Measurements from ENCODE around the gene CREBBP.

CREBBP gene

DNA sequence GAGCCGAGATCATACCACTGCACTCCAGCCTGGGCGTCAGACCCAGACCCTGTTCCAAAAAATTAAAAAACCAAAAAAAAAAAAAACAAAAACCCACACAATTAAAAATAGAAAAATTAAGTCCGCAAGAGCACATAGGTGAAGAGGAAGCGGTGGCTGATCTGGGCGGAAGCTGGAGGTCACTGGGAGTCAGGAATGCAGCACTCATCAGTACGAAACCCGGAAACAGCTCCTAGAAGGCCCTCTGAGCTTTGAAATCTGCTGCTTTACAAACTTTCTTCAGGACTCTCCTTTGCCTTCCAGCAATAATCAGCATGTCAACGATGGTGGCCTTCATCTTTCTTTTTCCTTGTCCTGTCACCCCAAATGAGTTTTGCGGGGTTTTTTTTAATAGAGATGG is 192.7 kb downstream of the CREBBP start:
- Histone ChIP-seq H3K27me3 (ENCODE audit: control insufficient read depth in 1 of 2, insufficient read depth in 1 of 2, low read length in 2 of 2) (no peaks in the 10 kb centered on the region), H3K9me3 (ENCODE audit: control insufficient read depth, low read length) (no peaks in the 10 kb centered on the region), H2BK15ac (ENCODE audit: low read depth, poor library complexity, severe bottlenecking) (no peak overlapping the region), H3K14ac (ENCODE audit: low read length in 2 of 2) (no peak overlapping the region), H3K79me1 (replicated peaks; ENCODE audit: low read length, poor library complexity, severe bottlenecking) (peaks cover 14% of the 10 kb centered on the region), H3K9ac (ENCODE audit: low read length) (no peak overlapping the region), H3K4me2 (ENCODE audit: low read length, poor library complexity, severe bottlenecking) (no peak overlapping the region), H3K4me3 (ENCODE audit: insufficient read depth in 1 of 2, low read depth in 1 of 2, low read length in 2 of 2) (no peak overlapping the region), H4K91ac (ENCODE audit: low read length) (no peak overlapping the region), H2BK120ac (ENCODE audit: low read depth, low read length) (no peak overlapping the region), H3K23ac (ENCODE audit: low read length in 2 of 2) (no peak overlapping the region), H3K36me3 (ENCODE audit: control insufficient read depth in 1 of 2, insufficient read depth in 2 of 2, low read depth in 1 of 2, low read length in 2 of 2) (peaks cover 37 to 41% of the 10 kb centered on the region in 2 experiments), H3K4me1 (ENCODE audit: control insufficient read depth, insufficient read depth, low read depth, low read length) (peaks cover 3% of the 10 kb centered on the region), H3K4ac (ENCODE audit: low read depth in 1 of 2, low read length in 2 of 2) (no peak overlapping the region), H2BK12ac (ENCODE audit: low read length in 2 of 2) (no peak overlapping the region), H4K8ac (ENCODE audit: low read length) (no peak overlapping the region), H3K18ac (ENCODE audit: low read depth in 1 of 2, low read length in 2 of 2) (no peak overlapping the region), H2AFZ (ENCODE audit: low read depth, low read length) (no peak overlapping the region), H2BK5ac (ENCODE audit: low read depth, low read length, poor library complexity, severe bottlenecking) (no peak overlapping the region), H2AK5ac (ENCODE audit: low read length, severe bottlenecking) (no peak overlapping the region), H3K27ac (ENCODE audit: low read length, poor library complexity, severe bottlenecking) (no peak overlapping the region)
- WGBS = 99% methylated on average over 7 of the region's 9 CpGs
- no peak for DNase-seq

DNA sequence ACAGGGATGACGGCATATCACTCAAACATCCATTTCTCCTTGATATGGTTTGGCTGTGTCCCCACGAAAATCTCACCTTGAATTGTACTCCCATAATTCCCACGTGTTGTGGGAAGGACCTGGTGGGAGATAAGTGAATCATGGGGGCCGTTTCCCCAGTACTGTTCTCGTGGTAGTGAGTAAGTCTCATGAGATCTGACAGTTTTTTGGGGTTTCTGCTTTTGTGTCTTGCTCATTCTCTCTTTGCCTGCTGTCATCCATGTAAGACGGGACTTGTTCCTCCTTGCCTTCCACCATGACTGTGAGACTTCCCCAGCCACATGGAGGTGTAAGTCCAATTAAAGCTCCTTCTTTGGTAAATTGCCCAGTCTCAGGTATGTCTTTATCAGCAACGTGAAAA is 193.5 kb downstream of the CREBBP start:
- H3K36me3 ChIP-seq (ENCODE audit: control insufficient read depth in 1 of 2, insufficient read depth in 2 of 2, low read depth in 1 of 2, low read length in 2 of 2) = peaks cover 42 to 43% of the 10 kb centered on the region in 2 experiments
- H4K8ac ChIP-seq (ENCODE audit: low read length) = no peak overlapping the region
- H3K23ac ChIP-seq (ENCODE audit: low read length in 2 of 2) = no peak overlapping the region
- H3K9ac ChIP-seq (ENCODE audit: low read length) = no peak overlapping the region
- no peak overlapping the region for H3K18ac ChIP-seq (ENCODE audit: low read depth in 1 of 2, low read length in 2 of 2)
- WGBS = 97% methylated on average over 6 of the region's 7 CpGs
- no peak overlapping the region for H4K91ac ChIP-seq (ENCODE audit: low read length)
- H3K4me2 ChIP-seq (ENCODE audit: low read length, poor library complexity, severe bottlenecking) = no peak overlapping the region
- no peaks in the 10 kb centered on the region for H3K9me3 ChIP-seq (ENCODE audit: control insufficient read depth, low read length)
- no peak overlapping the region for H2BK15ac ChIP-seq (ENCODE audit: low read depth, poor library complexity, severe bottlenecking)
- H3K27ac ChIP-seq (ENCODE audit: low read length, poor library complexity, severe bottlenecking) = no peak overlapping the region
- peaks cover 13% of the 10 kb centered on the region for H3K79me1 ChIP-seq (replicated peaks; ENCODE audit: low read length, poor library complexity, severe bottlenecking)
- no peak overlapping the region for H2AFZ ChIP-seq (ENCODE audit: low read depth, low read length)
- no peak overlapping the region for H2AK5ac ChIP-seq (ENCODE audit: low read length, severe bottlenecking)
- H2BK120ac ChIP-seq (ENCODE audit: low read depth, low read length) = no peak overlapping the region
- no peaks in the 10 kb centered on the region for H3K27me3 ChIP-seq (ENCODE audit: control insufficient read depth in 1 of 2, insufficient read depth in 1 of 2, low read length in 2 of 2)
- no peak overlapping the region for H3K14ac ChIP-seq (ENCODE audit: low read length in 2 of 2)
- no peak overlapping the region for H3K4me3 ChIP-seq (ENCODE audit: insufficient read depth in 1 of 2, low read depth in 1 of 2, low read length in 2 of 2)
- H2BK12ac ChIP-seq (ENCODE audit: low read length in 2 of 2) = no peak overlapping the region
- no peak for DNase-seq
- H3K4ac ChIP-seq (ENCODE audit: low read depth in 1 of 2, low read length in 2 of 2) = no peak overlapping the region
- peaks cover 3% of the 10 kb centered on the region for H3K4me1 ChIP-seq (ENCODE audit: control insufficient read depth, insufficient read depth, low read depth, low read length)
- no peak overlapping the region for H2BK5ac ChIP-seq (ENCODE audit: low read depth, low read length, poor library complexity, severe bottlenecking)

DNA sequence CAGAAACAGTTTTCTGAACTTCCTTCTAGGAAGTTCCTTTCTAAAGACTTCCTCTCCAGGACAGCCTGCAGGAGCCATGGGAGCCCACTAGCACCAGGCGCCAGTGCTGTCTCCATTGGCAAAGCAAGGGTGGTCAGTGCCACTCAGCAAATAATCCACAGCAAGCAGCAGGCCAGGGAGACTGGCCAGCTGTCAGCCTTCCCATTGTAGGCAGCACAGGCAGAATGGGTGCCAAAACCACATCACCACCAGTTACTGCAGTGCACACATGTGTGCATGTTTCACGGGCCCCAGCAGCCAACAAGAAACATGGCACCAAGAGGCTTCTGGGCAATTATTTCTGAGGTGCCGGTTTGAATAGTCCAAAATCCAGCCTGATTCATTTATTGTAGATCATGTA is 199.3 kb downstream of the CREBBP start:
- H3K4me1 ChIP-seq (ENCODE audit: control insufficient read depth, insufficient read depth, low read depth, low read length) = no peaks in the 10 kb centered on the region
- H2BK120ac ChIP-seq (ENCODE audit: low read depth, low read length) = no peak overlapping the region
- H2BK15ac ChIP-seq (ENCODE audit: low read depth, poor library complexity, severe bottlenecking) = no peak overlapping the region
- H2AFZ ChIP-seq (ENCODE audit: low read depth, low read length) = no peak overlapping the region
- no peak overlapping the region for H3K18ac ChIP-seq (ENCODE audit: low read depth in 1 of 2, low read length in 2 of 2)
- no peak overlapping the region for H4K91ac ChIP-seq (ENCODE audit: low read length)
- H3K4me2 ChIP-seq (ENCODE audit: low read length, poor library complexity, severe bottlenecking) = no peak overlapping the region
- no peak overlapping the region for H2BK5ac ChIP-seq (ENCODE audit: low read depth, low read length, poor library complexity, severe bottlenecking)
- H3K9ac ChIP-seq (ENCODE audit: low read length) = no peak overlapping the region
- peaks cover 62 to 63% of the 10 kb centered on the region in 2 experiments for H3K36me3 ChIP-seq (ENCODE audit: control insufficient read depth in 1 of 2, insufficient read depth in 2 of 2, low read depth in 1 of 2, low read length in 2 of 2)
- H3K9me3 ChIP-seq (ENCODE audit: control insufficient read depth, low read length) = no peaks in the 10 kb centered on the region
- no peak overlapping the region for H2BK12ac ChIP-seq (ENCODE audit: low read length in 2 of 2)
- no peaks in the 10 kb centered on the region for H3K27me3 ChIP-seq (ENCODE audit: control insufficient read depth in 1 of 2, insufficient read depth in 1 of 2, low read length in 2 of 2)
- H3K23ac ChIP-seq (ENCODE audit: low read length in 2 of 2) = no peak overlapping the region
- DNase-seq = no peak
- peaks cover 3% of the 10 kb centered on the region for H3K79me1 ChIP-seq (replicated peaks; ENCODE audit: low read length, poor library complexity, severe bottlenecking)
- H3K4ac ChIP-seq (ENCODE audit: low read depth in 1 of 2, low read length in 2 of 2) = no peak overlapping the region
- no peak overlapping the region for H3K4me3 ChIP-seq (ENCODE audit: insufficient read depth in 1 of 2, low read depth in 1 of 2, low read length in 2 of 2)
- H3K14ac ChIP-seq (ENCODE audit: low read length in 2 of 2) = no peak overlapping the region
- 100% methylated on average over 1 of the region's 3 CpGs for WGBS
- no peak overlapping the region for H3K27ac ChIP-seq (ENCODE audit: low read length, poor library complexity, severe bottlenecking)
- no peak overlapping the region for H2AK5ac ChIP-seq (ENCODE audit: low read length, severe bottlenecking)
- no peak overlapping the region for H4K8ac ChIP-seq (ENCODE audit: low read length)

DNA sequence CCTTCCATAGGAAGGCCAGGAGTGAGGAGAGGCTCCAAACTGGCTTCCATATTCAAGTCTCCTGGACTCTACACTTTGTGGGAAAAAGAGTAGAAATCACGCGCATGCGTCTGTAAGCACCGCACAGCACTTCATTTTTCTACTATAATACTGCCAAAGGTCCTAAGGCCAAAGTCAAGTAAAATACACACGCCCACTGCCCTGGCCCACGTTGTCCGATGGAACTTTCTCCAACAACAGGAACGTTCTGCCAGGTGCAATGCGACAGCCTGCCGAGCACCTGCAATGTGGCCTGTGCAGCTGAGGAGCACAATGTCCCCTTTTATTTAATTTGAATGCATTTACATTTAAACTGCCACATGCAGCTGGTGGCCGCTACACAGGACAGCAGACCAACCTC is 202.5 kb downstream of the CREBBP start:
- H3K9me3 ChIP-seq (ENCODE audit: control insufficient read depth, low read length) = no peaks in the 10 kb centered on the region

More for the DNA sequence above, 202.5 kb downstream of the CREBBP start:
- Histone ChIP-seq H3K23ac (ENCODE audit: low read length in 2 of 2) (no peak overlapping the region), H2AK5ac (ENCODE audit: low read length, severe bottlenecking) (no peak overlapping the region), H4K91ac (ENCODE audit: low read length) (no peak overlapping the region), H3K27ac (ENCODE audit: low read length, poor library complexity, severe bottlenecking) (no peak overlapping the region), H3K14ac (ENCODE audit: low read length in 2 of 2) (no peak overlapping the region), H3K4ac (ENCODE audit: low read depth in 1 of 2, low read length in 2 of 2) (no peak overlapping the region), H2BK15ac (ENCODE audit: low read depth, poor library complexity, severe bottlenecking) (no peak overlapping the region), H3K4me3 (ENCODE audit: insufficient read depth in 1 of 2, low read depth in 1 of 2, low read length in 2 of 2) (no peak overlapping the region), H4K8ac (ENCODE audit: low read length) (no peak overlapping the region), H3K4me1 (ENCODE audit: control insufficient read depth, insufficient read depth, low read depth, low read length) (peaks cover 6% of the 10 kb centered on the region), H2BK120ac (ENCODE audit: low read depth, low read length) (no peak overlapping the region), H2BK12ac (ENCODE audit: low read length in 2 of 2) (no peak overlapping the region), H2AFZ (ENCODE audit: low read depth, low read length) (no peak overlapping the region), H3K9ac (ENCODE audit: low read length) (no peak overlapping the region), H3K79me1 (replicated peaks; ENCODE audit: low read length, poor library complexity, severe bottlenecking) (peaks cover 3% of the 10 kb centered on the region), H2BK5ac (ENCODE audit: low read depth, low read length, poor library complexity, severe bottlenecking) (no peak overlapping the region), H3K27me3 (ENCODE audit: control insufficient read depth in 1 of 2, insufficient read depth in 1 of 2, low read length in 2 of 2) (no peaks in the 10 kb centered on the region), H3K36me3 (ENCODE audit: control insufficient read depth in 1 of 2, insufficient read depth in 2 of 2, low read depth in 1 of 2, low read length in 2 of 2) (peaks cover 73 to 83% of the 10 kb centered on the region in 2 experiments), H3K18ac (ENCODE audit: low read depth in 1 of 2, low read length in 2 of 2) (no peak overlapping the region), H3K4me2 (ENCODE audit: low read length, poor library complexity, severe bottlenecking) (no peak overlapping the region)
- no peak for DNase-seq
- 96% methylated on average over 11 of the region's 11 CpGs for WGBS
